H9 (cell line): ENCODE data around the gene PAX3. TPM values are rescaled to one million over a fixed set of nuclear protein-coding genes. Genes with fewer than 3 reads are reported as not detected.

Experiments used
- DNase-seq: peaks from one replicate; pipeline ENCODE4 v3.0.0-alpha.2; 2017
- H2AFZ ChIP-seq: one replicate; pipeline ENCODE4 v1.6.1; 2013; ENCODE audit warnings: mild to moderate bottlenecking, low read length, control low read depth, moderate library complexity
- H2AK5ac ChIP-seq: 2 replicates; pipeline ENCODE4 v1.6.1; 2013; ENCODE audit warnings: low read length, control low read depth, mixed read lengths; ENCODE audit not compliant: insufficient read length
- H2BK120ac ChIP-seq: one replicate; pipeline ENCODE4 v1.6.1; 2013; ENCODE audit warnings: low read depth, mild to moderate bottlenecking, low read length, control low read depth, inconsistent platforms; ENCODE audit not compliant: poor library complexity, severe bottlenecking
- H2BK12ac ChIP-seq: 2 replicates; pipeline ENCODE4 v1.6.1; 2013; ENCODE audit warnings: low read length, control low read depth, mixed read lengths, low read depth; ENCODE audit not compliant: insufficient read length
- H2BK15ac ChIP-seq: 2 replicates; pipeline ENCODE4 v1.6.1; 2013; ENCODE audit warnings: low read depth, low read length, control low read depth
- H2BK20ac ChIP-seq: one replicate; pipeline ENCODE4 v1.6.1; 2013; ENCODE audit warnings: low read depth, mild to moderate bottlenecking, low read length, control low read depth, inconsistent platforms; ENCODE audit not compliant: poor library complexity, severe bottlenecking
- H2BK5ac ChIP-seq: 2 replicates; pipeline ENCODE4 v1.6.1; 2013; ENCODE audit warnings: low read length, control low read depth, mixed read lengths; ENCODE audit not compliant: insufficient read length
- H3K14ac ChIP-seq: 2 replicates; pipeline ENCODE4 v1.6.1; 2013; ENCODE audit warnings: low read length, control low read depth; ENCODE audit not compliant: insufficient read depth
- H3K18ac ChIP-seq: 2 replicates; pipeline ENCODE4 v1.6.1; 2013; ENCODE audit warnings: low read depth, mild to moderate bottlenecking, mixed read lengths, low read length, control low read depth; ENCODE audit not compliant: insufficient read length
- H3K23ac ChIP-seq: 2 replicates; pipeline ENCODE4 v1.6.1; 2013; ENCODE audit warnings: low read length, control low read depth, mixed read lengths, low read depth; ENCODE audit not compliant: insufficient read length
- H3K23me2 ChIP-seq: 2 replicates; pipeline ENCODE4 v1.6.1; 2013; ENCODE audit warnings: low read depth, mild to moderate bottlenecking, mixed read lengths, low read length, control low read depth; ENCODE audit not compliant: insufficient read length, poor library complexity, severe bottlenecking
- H3K27ac ChIP-seq: 2 replicates; pipeline ENCODE4 v1.5.1; 2013; ENCODE audit warnings: low read length, control low read depth, mixed read lengths, low read depth; ENCODE audit not compliant: insufficient read length
- H3K27me3 ChIP-seq: 2 replicates; pipeline ENCODE4 v1.6.1; 2013; ENCODE audit warnings: low read length, control low read depth, inconsistent platforms; ENCODE audit not compliant: insufficient read depth
- H3K4ac ChIP-seq: 2 replicates; pipeline ENCODE4 v1.6.1; 2013; ENCODE audit warnings: low read depth, mild to moderate bottlenecking, control low read depth, inconsistent platforms, low read length, moderate library complexity
- H3K4me1 ChIP-seq: 2 replicates; pipeline ENCODE4 v1.6.1; 2013; ENCODE audit warnings: low read length, control low read depth, inconsistent platforms; ENCODE audit not compliant: insufficient read depth
- H3K4me2 ChIP-seq: 2 replicates; pipeline ENCODE4 v1.6.1; 2013; ENCODE audit warnings: low read length, control low read depth, mixed read lengths; ENCODE audit not compliant: insufficient read length, insufficient read depth
- H3K56ac ChIP-seq: 2 replicates; pipeline ENCODE4 v1.6.1; 2013; ENCODE audit warnings: low read depth, mild to moderate bottlenecking, mixed read lengths, low read length, control low read depth; ENCODE audit not compliant: insufficient read length
- H3K79me1 ChIP-seq: 2 replicates; pipeline ENCODE4 v1.6.1; 2013; ENCODE audit warnings: low read depth, mild to moderate bottlenecking, moderate library complexity, low read length, control low read depth, inconsistent platforms; ENCODE audit not compliant: insufficient read depth, poor library complexity, severe bottlenecking
- H3K79me2 ChIP-seq: 2 replicates; pipeline ENCODE4 v1.6.1; 2013; ENCODE audit warnings: low read length, control low read depth, inconsistent platforms; ENCODE audit not compliant: insufficient read depth
- H3K9ac ChIP-seq: 2 replicates; pipeline ENCODE4 v1.6.1; 2013; ENCODE audit warnings: low read length, control low read depth, mixed read lengths; ENCODE audit not compliant: insufficient read length; ENCODE audit errors: extremely low read depth
- H3K9me3 ChIP-seq: one replicate; pipeline ENCODE4 v1.6.1; 2013; ENCODE audit warnings: low read depth, low read length, inconsistent platforms; ENCODE audit not compliant: control insufficient read depth
- H3T11ph ChIP-seq: one replicate; pipeline ENCODE4 v1.6.1; 2013; ENCODE audit warnings: mild to moderate bottlenecking, low read length, control low read depth, inconsistent platforms
- H4K20me1 ChIP-seq: one replicate; pipeline ENCODE4 v1.6.1; 2013; ENCODE audit not compliant: control insufficient read depth, insufficient read length, insufficient read depth
- H4K5ac ChIP-seq: 2 replicates; pipeline ENCODE4 v1.6.1; 2013; ENCODE audit warnings: low read depth, mild to moderate bottlenecking, mixed read lengths, low read length, control low read depth; ENCODE audit not compliant: insufficient read length
- H4K8ac ChIP-seq: replicated peaks from 2 replicates; pipeline ENCODE4 v1.6.1; 2013; ENCODE audit warnings: low read length, control low read depth, mixed read lengths, low read depth; ENCODE audit not compliant: insufficient read length
- H4K91ac ChIP-seq: 2 replicates; pipeline ENCODE4 v1.6.1; 2013; ENCODE audit warnings: low read depth, mild to moderate bottlenecking, moderate library complexity, mixed read lengths, low read length, control low read depth; ENCODE audit not compliant: insufficient read length
- H3K27ac Mint-ChIP-seq, 3 experiments: 2 replicates in 2 of 3; 3 replicates in 1 of 3; pipeline ENCODE4 v1.8.0; 2020 to 2021; ENCODE audit warnings: mixed read lengths in 3 of 3, mild to moderate bottlenecking in 1 of 3, moderate library complexity in 1 of 3
- H3K27me3 Mint-ChIP-seq: 2 replicates; pipeline ENCODE4 v1.8.0; 2021; ENCODE audit warnings: low read depth, mild to moderate bottlenecking, moderate library complexity, mixed read lengths
- H3K36me3 Mint-ChIP-seq, 3 experiments: 2 replicates in 2 of 3; 3 replicates in 1 of 3; pipeline ENCODE4 v1.8.0; 2020 to 2021; ENCODE audit warnings: low read depth in 3 of 3, mixed read lengths in 3 of 3; ENCODE audit not compliant: insufficient read depth in 1 of 3
- H3K4me1 Mint-ChIP-seq, 2 experiments: 2 replicates each; pipeline ENCODE4 v1.8.0; 2020; ENCODE audit warnings: mixed read lengths in 2 of 2
- H3K4me3 Mint-ChIP-seq, 2 experiments: 2 replicates in 1 of 2; 3 replicates in 1 of 2; pipeline ENCODE4 v1.8.0; 2020 to 2021; ENCODE audit warnings: mild to moderate bottlenecking in 2 of 2, mixed read lengths in 2 of 2, moderate library complexity in 1 of 2
- H3K9me3 Mint-ChIP-seq, 2 experiments: 2 replicates in 1 of 2; 3 replicates in 1 of 2; pipeline ENCODE4 v1.8.0; 2020; ENCODE audit warnings: mild to moderate bottlenecking in 2 of 2, mixed read lengths in 2 of 2, moderate library complexity in 1 of 2
- CTCF ChIP-seq: fragments of 200-600 bp; sonication (generic); conservative IDR thresholded peaks from 3 replicates; pipeline ENCODE4 v1.8.0; 2021; ENCODE audit warnings: antibody characterized with exemption, mild to moderate bottlenecking
- WGBS: extraction: QIAGEN DNeasy Blood & Tissue Kit; methylation state at CpG from one replicate; pipeline ENCODE4 v1.1.7; 2013; ENCODE audit warnings: missing lambda C conversion rate, low lambda C conversion rate, mixed read lengths; ENCODE audit not compliant: insufficient read length; ENCODE audit errors: extremely low coverage; 5-methylcytosine and 5-hydroxymethylcytosine counted together
- total RNA-seq: library from RNA; stranded (reverse); gene quantifications from 2 replicates; pipeline ENCODE4 v1.2.1, GENCODE V29; 2021

Gene PAX3
- total RNA-seq, 1 experiment from 2014 or later: not detected

- Mint-ChIP-seq H3K4me1 (peaks cover 28 to 35% of the 10 kb centered on the region in 2 experiments), H3K36me3 (no peaks in the 10 kb centered on the region), H3K9me3 (peaks cover 0 to 2% of the 10 kb centered on the region in 2 experiments; a peak in 1 of 5 replicates), H3K4me3 (peak overlapping the region in 1 of 2 experiments; percentile 64; a peak in 3 of 5 replicates), H3K27ac (peak overlapping the region in 1 of 3 experiments; percentile 7; a peak in 1 of 7 replicates), H3K27me3 (peaks cover 38% of the 10 kb centered on the region)
- H3K23me2 ChIP-seq: no peaks in the 10 kb centered on the region
- H4K5ac ChIP-seq: no peak overlapping the region
- H2AFZ ChIP-seq: no peak overlapping the region
- no peak for TF ChIP-seq CTCF
- H4K8ac ChIP-seq: no peak overlapping the region
- H4K91ac ChIP-seq: no peak overlapping the region
- H2BK15ac ChIP-seq: no peak overlapping the region
- H2BK20ac ChIP-seq: no peak overlapping the region
- 0 out of 2 replicates have a peak overlapping the region, but pooled peaks have one; percentile 80 for H3K14ac ChIP-seq
- no peak overlapping the region for H2BK5ac ChIP-seq
- no peak overlapping the region for H3K23ac ChIP-seq
- no peak overlapping the region for H3K27ac ChIP-seq
- no peak overlapping the region for H3T11ph ChIP-seq
- H4K20me1 ChIP-seq: no peaks in the 10 kb centered on the region
- no peak overlapping the region for H3K18ac ChIP-seq
- DNase-seq: no peak
- no peaks in the 10 kb centered on the region for H3K79me1 ChIP-seq
- no peaks in the 10 kb centered on the region; the same call in 1 of the 2 replicates for H3K4me1 ChIP-seq
- no peaks in the 10 kb centered on the region for H3K79me2 ChIP-seq
- H3K27me3 ChIP-seq: no peaks in the 10 kb centered on the region
- no peak overlapping the region for H3K56ac ChIP-seq
- H2AK5ac ChIP-seq: no peak overlapping the region
- no peak overlapping the region for H2BK120ac ChIP-seq
- H3K9me3 ChIP-seq: no peaks in the 10 kb centered on the region
- H3K4me2 ChIP-seq: peak overlapping the region; percentile 24
- WGBS: no CpG with 5 or more reads among the region's 8 CpGs
- no peak overlapping the region for H3K9ac ChIP-seq
- no peak overlapping the region for H3K4ac ChIP-seq
- H2BK12ac ChIP-seq: no peak overlapping the region
Observed at GRCh38 chr2:222256250-222256649, 42.5 kb downstream of the PAX3 start.
